Thyroid gland (tissue), 4 donors: ENCODE data around the gene KCNAB2. TPM values are rescaled to one million over a fixed set of nuclear protein-coding genes. Genes with fewer than 3 reads are reported as not detected.

ENCODE experiments used
- DNase-seq, 2 donors: peaks; one replicate each; pipeline ENCODE4 v3.0.0-alpha.2; 2019
- H3K27ac ChIP-seq, 3 donors: fragments of 200-600 bp; sonication (generic); 1 replicate in 2 of 3; 2 replicates in 1 of 3; pipeline ENCODE4 v1.5.1; 2016 to 2019; ENCODE audit warnings: mild to moderate bottlenecking in 1 of 3, moderate library complexity in 1 of 3
- H3K27me3 ChIP-seq: fragments of 200-600 bp; sonication (generic); one replicate; pipeline ENCODE4 v1.5.1; 2019
- H3K36me3 ChIP-seq, 2 donors: fragments of 200-600 bp; sonication (generic); one replicate each; pipeline ENCODE4 v1.5.1; 2016 to 2019
- H3K4me1 ChIP-seq, 2 donors: fragments of 200-600 bp; sonication (generic); one replicate each; pipeline ENCODE4 v1.5.1; 2017 to 2019
- H3K4me3 ChIP-seq, 3 donors: fragments of 200-600 bp; sonication (generic); replicated peaks in 1 of 3; 1 replicate in 2 of 3; 2 replicates in 1 of 3; pipeline ENCODE4 v1.5.1; 2016; ENCODE audit warnings: mild to moderate bottlenecking in 1 of 3
- H3K9me3 ChIP-seq: fragments of 200-600 bp; sonication (generic); one replicate; pipeline ENCODE4 v1.5.1; 2017
- POLR2A ChIP-seq, 2 donors: fragments of 450-650 bp; IDR thresholded peaks; one replicate each; pipeline ENCODE4 v1.6.1; 2017; ENCODE audit warnings: antibody characterized with exemption in 2 of 2, mild to moderate bottlenecking in 2 of 2, moderate library complexity in 1 of 2
- WGBS, 2 donors: methylation state at CpG; one replicate each; pipeline ENCODE4 v1.1.5; 2017; 5-methylcytosine and 5-hydroxymethylcytosine counted together
- intact Hi-C: fragments of 100-400 bp; cut with DNase I; formaldehyde crosslinking; loops from one replicate; pipeline ENCODE4 v1.15.1; 2023
- total RNA-seq, 4 donors: library from RNA; depleted of rRNA; stranded (reverse); fragments of >200 nt; gene quantifications; one replicate each; pipeline ENCODE4 v1.2.3, GENCODE V29; 2016
- TF ChIP-seq, protein P1 (sequence below), 6 experiments: fragments of 200-600 bp in 3 of 6; fragments of 450-650 bp in 3 of 6; sonication (generic) in 3 of 6; IDR thresholded peaks; one replicate each; pipeline ENCODE4 v1.5.1; 2016 to 2019; ENCODE audit warnings: antibody characterized with exemption in 6 of 6, mild to moderate bottlenecking in 2 of 6, inconsistent platforms in 1 of 6, moderate library complexity in 1 of 6

KCNAB2 gene
- total RNA-seq, 4 donors from 2014 or later: 3.1 to 7.3 (median 6.1) TPM

GRCh38 chr1:6142734-6143133 is 97.0 kb downstream of the KCNAB2 start:
- intact Hi-C loops: no loop called here
- H3K9me3 ChIP-seq: no peaks in the 10 kb centered on the region
- no peak for TF ChIP-seq POLR2A (IDR thresholded peaks at IDR 0.05)
- TF ChIP-seq, protein P1, sequence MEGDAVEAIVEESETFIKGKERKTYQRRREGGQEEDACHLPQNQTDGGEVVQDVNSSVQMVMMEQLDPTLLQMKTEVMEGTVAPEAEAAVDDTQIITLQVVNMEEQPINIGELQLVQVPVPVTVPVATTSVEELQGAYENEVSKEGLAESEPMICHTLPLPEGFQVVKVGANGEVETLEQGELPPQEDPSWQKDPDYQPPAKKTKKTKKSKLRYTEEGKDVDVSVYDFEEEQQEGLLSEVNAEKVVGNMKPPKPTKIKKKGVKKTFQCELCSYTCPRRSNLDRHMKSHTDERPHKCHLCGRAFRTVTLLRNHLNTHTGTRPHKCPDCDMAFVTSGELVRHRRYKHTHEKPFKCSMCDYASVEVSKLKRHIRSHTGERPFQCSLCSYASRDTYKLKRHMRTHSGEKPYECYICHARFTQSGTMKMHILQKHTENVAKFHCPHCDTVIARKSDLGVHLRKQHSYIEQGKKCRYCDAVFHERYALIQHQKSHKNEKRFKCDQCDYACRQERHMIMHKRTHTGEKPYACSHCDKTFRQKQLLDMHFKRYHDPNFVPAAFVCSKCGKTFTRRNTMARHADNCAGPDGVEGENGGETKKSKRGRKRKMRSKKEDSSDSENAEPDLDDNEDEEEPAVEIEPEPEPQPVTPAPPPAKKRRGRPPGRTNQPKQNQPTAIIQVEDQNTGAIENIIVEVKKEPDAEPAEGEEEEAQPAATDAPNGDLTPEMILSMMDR (IDR thresholded peaks at IDR 0.05): no peak
- WGBS, 2 donors: 75 to 84% methylated on average over 4 of the region's 4 CpGs
- no peaks in the 10 kb centered on the region for H3K4me1 ChIP-seq
- H3K27me3 ChIP-seq: no peaks in the 10 kb centered on the region
- no peak for DNase-seq
- no peak overlapping the region for H3K4me3 ChIP-seq
- H3K27ac ChIP-seq: no peak overlapping the region
- no peaks in the 10 kb centered on the region for H3K36me3 ChIP-seq

- WGBS, 2 donors: 92 to 94% methylated on average over 2 to 4 of the region's 4 CpGs
- intact Hi-C loops: no loop called here
Measured at GRCh38 chr1:6143395-6143794, 97.7 kb downstream of the KCNAB2 start.

DNA sequence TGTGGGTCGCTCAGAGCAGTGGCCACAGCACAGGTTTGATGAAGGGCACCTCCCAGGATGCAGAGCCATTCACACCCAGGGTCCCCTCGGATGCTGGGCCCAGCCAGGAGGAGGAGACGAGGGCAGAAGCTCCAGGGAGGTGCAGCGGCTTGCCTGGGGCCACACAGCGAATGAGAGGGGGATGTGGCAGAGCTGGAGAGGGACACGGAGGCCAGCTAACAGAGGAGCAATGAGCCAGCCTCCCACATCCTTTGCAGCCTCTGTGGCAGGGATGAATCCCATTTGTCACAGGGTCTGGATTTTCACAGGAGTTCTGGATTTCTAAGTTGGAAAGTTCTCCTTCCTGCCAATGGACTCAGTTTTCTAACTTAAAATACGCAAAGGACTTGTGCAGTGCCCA is 98.5 kb downstream of the KCNAB2 start:
- peaks cover 4 to 6% of the 10 kb centered on the region in 2 donors for H3K4me1 ChIP-seq
- no peak overlapping the region for H3K4me3 ChIP-seq
- intact Hi-C loops: no loop called here
- WGBS, 2 donors: 64 to 74% methylated on average over 7 of the region's 7 CpGs
- peaks cover 8% of the 10 kb centered on the region for H3K27me3 ChIP-seq
- H3K9me3 ChIP-seq: no peaks in the 10 kb centered on the region
- no peak overlapping the region for H3K27ac ChIP-seq
- DNase-seq: no peak
- TF ChIP-seq, protein P1 (IDR thresholded peaks at IDR 0.05): no peak
- TF ChIP-seq POLR2A (IDR thresholded peaks at IDR 0.05): no peak
- no peaks in the 10 kb centered on the region for H3K36me3 ChIP-seq

More at GRCh38 chr1:6143395-6143794, 97.7 kb downstream of the KCNAB2 start:
- H3K27ac ChIP-seq: no peak overlapping the region
- DNase-seq: no peak
- TF ChIP-seq, protein P1 (IDR thresholded peaks at IDR 0.05): no peak
- no peak for TF ChIP-seq POLR2A (IDR thresholded peaks at IDR 0.05)
- no peaks in the 10 kb centered on the region for H3K9me3 ChIP-seq
- H3K36me3 ChIP-seq: no peaks in the 10 kb centered on the region
- H3K27me3 ChIP-seq: no peaks in the 10 kb centered on the region
- H3K4me3 ChIP-seq: no peak overlapping the region
- H3K4me1 ChIP-seq: peaks cover 0 to under 1% of the 10 kb centered on the region in 2 donors

GRCh38 chr1:6144647-6145395 is 99.1 kb downstream of the KCNAB2 start:
- no peak overlapping the region for H3K27ac ChIP-seq
- DNase-seq: no peak
- WGBS, 2 donors: 29 to 38% methylated on average over 16 of the region's 16 CpGs
- H3K4me1 ChIP-seq: peaks cover 4 to 6% of the 10 kb centered on the region in 2 donors
- no peaks in the 10 kb centered on the region for H3K9me3 ChIP-seq
- H3K36me3 ChIP-seq: no peaks in the 10 kb centered on the region
- H3K4me3 ChIP-seq: no peak overlapping the region
- intact Hi-C loops: no loop called here
- H3K27me3 ChIP-seq: peaks cover 8% of the 10 kb centered on the region
- TF ChIP-seq, protein P1 (IDR thresholded peaks at IDR 0.05): no peak

DNA sequence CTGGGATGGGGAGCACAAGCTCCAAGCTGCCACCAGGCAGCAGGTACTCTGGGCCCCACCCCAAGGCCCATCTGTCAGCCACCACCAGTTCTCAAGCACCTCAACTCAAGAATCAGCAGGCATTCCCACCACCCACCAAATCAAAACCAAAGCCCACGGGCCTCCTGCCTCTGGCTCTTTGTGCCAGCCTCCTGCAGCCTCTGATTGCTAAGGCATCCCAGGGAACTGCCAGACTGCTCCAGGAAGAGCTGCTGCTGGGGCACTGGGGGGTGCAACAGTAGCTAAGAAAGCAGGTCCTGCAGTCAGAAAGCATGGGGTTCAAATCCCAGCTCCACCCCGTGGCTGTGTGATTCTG is 99.7 kb downstream of the KCNAB2 start:
- intact Hi-C loops: no loop called here

More for the DNA sequence above, 99.7 kb downstream of the KCNAB2 start:
- Histone ChIP-seq H3K4me1 (peaks cover 4 to 6% of the 10 kb centered on the region in 2 donors), H3K4me3 (no peak overlapping the region), H3K36me3 (no peaks in the 10 kb centered on the region), H3K9me3 (no peaks in the 10 kb centered on the region), H3K27me3 (peaks cover 8% of the 10 kb centered on the region), H3K27ac (no peak overlapping the region)
- no peak for TF ChIP-seq POLR2A (IDR thresholded peaks at IDR 0.05)
- TF ChIP-seq, protein P1 (IDR thresholded peaks at IDR 0.05): no peak
- WGBS, 2 donors: 64 to 83% methylated on average over 1 to 2 of the region's 2 CpGs
- no peak for DNase-seq
